Transverse colon (tissue), 3 donors: Measurements from ENCODE around the gene ZNF143.

Experiments used
- CTCF ChIP-seq, 5 experiments: fragments of 200-600 bp in 3 of 5; fragments of 450-650 bp in 2 of 5; sonication (generic) in 3 of 5; IDR thresholded peaks; 1 replicate in 2 of 5; 2 replicates in 3 of 5; pipeline ENCODE4 v1.5.1; 2016 to 2017; ENCODE audit warnings: antibody characterized with exemption in 5 of 5, inconsistent platforms in 3 of 5, mild to moderate bottlenecking in 2 of 5, moderate library complexity in 1 of 5
- EP300 ChIP-seq: sonication (generic); formaldehyde crosslinking; IDR thresholded peaks from one replicate; pipeline ENCODE4 v1.6.1; 2017; ENCODE audit warnings: antibody characterized with exemption, low read depth
- POLR2A ChIP-seq: fragments of 450-650 bp; IDR thresholded peaks from one replicate; pipeline ENCODE4 v1.6.1; 2016; ENCODE audit warnings: antibody characterized with exemption, mild to moderate bottlenecking, moderate library complexity

GRCh38 chr11:9561279-9561982, 100.6 kb downstream of the ZNF143 start:
- TF ChIP-seq CTCF (IDR thresholded peaks at IDR 0.05) (no peak), POLR2A (no peak), EP300 (no peak)
